ENCODE measurements around the gene NYAP2. TPM values are rescaled to one million over a fixed set of nuclear protein-coding genes. Genes with fewer than 3 reads are reported as not detected.

NYAP2 gene
- polyA plus RNA-seq (2011; rRNA removed): not detected in 2 replicates
- polyA minus RNA-seq (2011; rRNA and poly(A)+ RNA removed): not detected in 2 replicates

DNA sequence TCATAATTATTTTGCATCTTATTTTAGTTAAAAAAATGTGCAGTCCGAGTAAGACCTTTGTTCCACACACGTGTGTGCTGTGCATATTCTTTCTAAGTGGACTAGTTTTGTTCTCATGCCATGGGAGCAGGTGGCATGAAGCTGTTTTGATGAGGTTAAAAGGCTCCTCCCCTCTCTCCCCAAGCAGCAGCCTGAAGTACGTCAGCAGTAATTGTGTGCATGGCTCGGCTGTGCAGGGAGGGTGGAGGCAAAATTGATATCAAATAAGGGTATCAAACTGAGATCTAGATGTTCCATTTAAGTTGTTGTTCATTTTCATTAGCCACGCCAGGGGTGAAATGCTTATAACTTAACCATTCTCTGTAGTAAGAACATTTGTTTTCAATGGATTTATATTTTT lies at the start of gene NYAP2:
TSS of gene NYAP2 (plus strand) at position 207 of the 400 bp plus-strand sequence. CDS start 9,171 bp downstream, outside the sequence.
- no peak within 1 kb of the TSS for H3K4me3 ChIP-seq (ENCODE audit: low read depth, low read length)
- ChIA-PET POLR2A (no interaction called here), CTCF (interaction anchor here (1.2 kb wide), 1 partner anchor 117 kb away, joined by 5 read pairs; no protein-coding TSS in a partner anchor)
- no peak for DNase-seq (ENCODE audit: low read depth, low spot score)
- H3K9me3 ChIP-seq (ENCODE audit: control insufficient read depth, insufficient read depth, low read length): no peaks in the 10 kb centered on the region
- no peaks in the 10 kb centered on the region for H3K27me3 ChIP-seq (ENCODE audit: control insufficient read depth, insufficient read depth, low read length)
- H3K27ac ChIP-seq (ENCODE audit: low read depth, low read length): no peak within 1 kb of the TSS
- TF ChIP-seq, protein P1, sequence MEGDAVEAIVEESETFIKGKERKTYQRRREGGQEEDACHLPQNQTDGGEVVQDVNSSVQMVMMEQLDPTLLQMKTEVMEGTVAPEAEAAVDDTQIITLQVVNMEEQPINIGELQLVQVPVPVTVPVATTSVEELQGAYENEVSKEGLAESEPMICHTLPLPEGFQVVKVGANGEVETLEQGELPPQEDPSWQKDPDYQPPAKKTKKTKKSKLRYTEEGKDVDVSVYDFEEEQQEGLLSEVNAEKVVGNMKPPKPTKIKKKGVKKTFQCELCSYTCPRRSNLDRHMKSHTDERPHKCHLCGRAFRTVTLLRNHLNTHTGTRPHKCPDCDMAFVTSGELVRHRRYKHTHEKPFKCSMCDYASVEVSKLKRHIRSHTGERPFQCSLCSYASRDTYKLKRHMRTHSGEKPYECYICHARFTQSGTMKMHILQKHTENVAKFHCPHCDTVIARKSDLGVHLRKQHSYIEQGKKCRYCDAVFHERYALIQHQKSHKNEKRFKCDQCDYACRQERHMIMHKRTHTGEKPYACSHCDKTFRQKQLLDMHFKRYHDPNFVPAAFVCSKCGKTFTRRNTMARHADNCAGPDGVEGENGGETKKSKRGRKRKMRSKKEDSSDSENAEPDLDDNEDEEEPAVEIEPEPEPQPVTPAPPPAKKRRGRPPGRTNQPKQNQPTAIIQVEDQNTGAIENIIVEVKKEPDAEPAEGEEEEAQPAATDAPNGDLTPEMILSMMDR (IDR thresholded peaks at IDR 0.05; ENCODE audit: low read depth, low read length): no peak

DNA sequence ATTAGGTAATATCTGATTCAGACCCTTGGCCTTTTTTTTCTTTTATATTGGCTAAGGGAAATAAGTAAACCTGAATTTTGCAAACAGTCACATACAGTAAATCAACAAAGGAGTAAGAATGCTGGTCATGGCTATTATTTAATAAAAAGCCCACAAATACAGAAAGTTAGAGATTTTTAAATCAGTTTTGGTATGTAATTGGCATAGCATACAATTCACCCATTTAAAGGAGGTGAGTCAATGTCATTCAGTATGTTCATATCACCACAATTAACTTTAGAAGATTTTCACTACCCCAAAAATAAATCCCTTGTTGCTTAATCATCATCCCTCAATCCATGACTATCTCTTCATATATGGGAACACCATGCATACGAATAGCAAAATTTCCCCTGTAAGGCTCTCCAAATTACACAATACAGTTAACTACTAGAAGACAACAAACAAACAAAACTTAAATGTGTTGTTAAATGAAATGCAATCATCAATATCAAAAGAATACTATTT lies 45.9 kb upstream of the NYAP2 start:
- no peak overlapping the region for H3K27ac ChIP-seq (ENCODE audit: low read depth, low read length)

DNA sequence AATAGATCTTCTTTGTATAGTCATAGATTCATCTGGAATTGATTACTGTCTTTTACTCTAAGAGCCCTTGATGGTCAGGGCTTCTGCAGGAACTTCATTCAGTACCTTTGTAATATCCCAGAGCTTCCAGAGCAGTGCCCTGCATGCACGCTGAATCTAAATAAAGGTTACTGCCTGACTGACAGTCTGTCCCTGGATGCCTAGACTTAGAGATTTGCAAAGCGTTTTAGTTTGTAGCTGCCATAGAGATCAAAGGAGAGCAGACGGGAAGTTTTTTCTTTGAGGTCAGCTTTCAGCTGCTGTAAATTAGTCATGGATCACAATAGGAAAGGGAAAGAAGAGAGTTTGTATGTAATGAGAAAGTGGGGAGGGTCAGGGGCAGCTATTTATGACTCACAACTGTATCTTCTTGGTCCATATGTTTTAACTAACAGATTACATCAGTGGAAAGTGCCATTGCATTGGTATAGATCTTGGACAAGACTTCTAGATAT lies 45.2 kb upstream of the NYAP2 start:
- ChIA-PET POLR2A (no interaction called here), CTCF (no interaction called here)
- TF ChIP-seq, protein P1 (IDR thresholded peaks at IDR 0.05; ENCODE audit: low read depth, low read length): no peak
- Histone ChIP-seq H3K27me3 (ENCODE audit: control insufficient read depth, insufficient read depth, low read length) (no peaks in the 10 kb centered on the region), H3K27ac (ENCODE audit: low read depth, low read length) (no peak overlapping the region), H3K9me3 (ENCODE audit: control insufficient read depth, insufficient read depth, low read length) (no peaks in the 10 kb centered on the region), H3K4me3 (ENCODE audit: low read depth, low read length) (no peak overlapping the region)
- no peak for DNase-seq (ENCODE audit: low read depth, low spot score)

More for the DNA sequence above, 45.9 kb upstream of the NYAP2 start:
- no peak overlapping the region for H3K4me3 ChIP-seq (ENCODE audit: low read depth, low read length)
- TF ChIP-seq, protein P1 (IDR thresholded peaks at IDR 0.05; ENCODE audit: low read depth, low read length): no peak
- POLR2A ChIA-PET: no interaction called here
- CTCF ChIA-PET: no interaction called here
- no peak for DNase-seq (ENCODE audit: low read depth, low spot score)
- no peaks in the 10 kb centered on the region for H3K9me3 ChIP-seq (ENCODE audit: control insufficient read depth, insufficient read depth, low read length)
- no peaks in the 10 kb centered on the region for H3K27me3 ChIP-seq (ENCODE audit: control insufficient read depth, insufficient read depth, low read length)

DNA sequence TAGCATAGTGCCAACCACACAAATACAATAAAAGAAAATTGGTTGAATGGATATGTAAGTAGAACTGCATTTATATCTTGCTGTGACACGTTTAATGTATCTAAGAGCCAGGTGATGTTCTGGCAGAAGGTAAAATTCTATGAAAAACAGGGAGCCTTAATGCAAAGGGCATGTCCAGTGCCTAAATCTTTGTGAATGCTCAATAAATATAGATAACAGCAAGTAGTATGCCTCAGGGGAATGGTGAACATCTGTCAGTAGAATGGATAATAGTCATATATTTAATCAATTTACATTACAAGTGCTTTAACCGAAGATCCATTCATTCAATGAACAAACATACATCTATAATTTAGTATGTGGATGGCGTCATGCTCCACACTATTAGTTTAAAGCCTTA lies 43.7 kb upstream of the NYAP2 start:
- ChIA-PET CTCF (no interaction called here), POLR2A (no interaction called here)
- TF ChIP-seq, protein P1 (IDR thresholded peaks at IDR 0.05; ENCODE audit: low read depth, low read length): no peak
- no peak for DNase-seq (ENCODE audit: low read depth, low spot score)
- Histone ChIP-seq H3K27ac (ENCODE audit: low read depth, low read length) (no peak overlapping the region), H3K9me3 (ENCODE audit: control insufficient read depth, insufficient read depth, low read length) (no peaks in the 10 kb centered on the region), H3K4me3 (ENCODE audit: low read depth, low read length) (no peak overlapping the region), H3K27me3 (ENCODE audit: control insufficient read depth, insufficient read depth, low read length) (no peaks in the 10 kb centered on the region)

DNA sequence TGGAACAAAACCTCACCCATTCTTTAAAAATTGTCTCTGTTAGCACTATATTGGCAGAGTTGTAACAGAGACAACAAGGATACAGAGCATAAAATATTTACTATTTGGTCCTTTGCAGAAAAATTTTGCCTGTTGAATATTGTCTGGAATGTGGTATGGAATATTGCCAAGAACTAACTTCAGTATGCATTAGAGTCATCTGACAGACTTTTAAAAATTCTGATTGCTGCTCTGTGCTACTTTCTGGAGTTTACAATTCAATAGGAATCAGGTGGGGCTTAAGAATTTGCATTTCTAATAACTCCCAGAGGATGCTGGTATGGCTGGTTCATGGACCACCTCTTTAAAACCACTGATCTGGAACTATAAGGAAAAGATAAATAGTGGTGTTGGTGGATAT lies 32.8 kb upstream of the NYAP2 start:
- DNase-seq (ENCODE audit: low read depth, low spot score): no peak
- TF ChIP-seq, protein P1 (IDR thresholded peaks at IDR 0.05; ENCODE audit: low read depth, low read length): no peak
- CTCF ChIA-PET: no interaction called here

More for the DNA sequence above, 32.8 kb upstream of the NYAP2 start:
- H3K27me3 ChIP-seq (ENCODE audit: control insufficient read depth, insufficient read depth, low read length): peaks cover 3% of the 10 kb centered on the region
- POLR2A ChIA-PET: no interaction called here
- H3K27ac ChIP-seq (ENCODE audit: low read depth, low read length): no peak overlapping the region
- H3K4me3 ChIP-seq (ENCODE audit: low read depth, low read length): no peak overlapping the region
- no peaks in the 10 kb centered on the region for H3K9me3 ChIP-seq (ENCODE audit: control insufficient read depth, insufficient read depth, low read length)

Measured in AG04450 (cell line).